Measurements from ENCODE around the gene RAD17.

- TF ChIP-seq CTCF (IDR thresholded peaks at IDR 0.05; ENCODE audit: insufficient read depth, low read length, poor library complexity, severe bottlenecking), result no peak
- TF ChIP-seq EZH2phosphoT487 (conservative IDR thresholded peaks at IDR 0.05; ENCODE audit: low read length), result no peak
Observed at GRCh38 chr5:69415584-69415958, 46.0 kb downstream of the RAD17 start.

All from SU-DHL-6 (cell line).